Measurements from ENCODE around the gene SP2. TPM values are rescaled to one million over a fixed set of nuclear protein-coding genes. Genes with fewer than 3 reads are reported as not detected.

Gene SP2
- total RNA-seq, 1 donor from 2014 or later, result 18.6 TPM

- no peak overlapping the region for H3K4me3 Mint-ChIP-seq (ENCODE audit: low read depth)
- TF ChIP-seq CTCF (IDR thresholded peaks at IDR 0.05; ENCODE audit: unreplicated experiment), result peak; percentile 96
- peaks cover 13% of the 10 kb centered on the region for H3K4me1 Mint-ChIP-seq (ENCODE audit: low read depth)
- no peaks in the 10 kb centered on the region for H3K27me3 Mint-ChIP-seq
- H3K27ac Mint-ChIP-seq, result no peak overlapping the region
- no peaks in the 10 kb centered on the region for H3K36me3 Mint-ChIP-seq (ENCODE audit: insufficient read depth)
- peak; percentile 89 for DNase-seq (ENCODE audit: low spot score, unreplicated experiment)
- H3K9me3 Mint-ChIP-seq (ENCODE audit: low read depth), result no peaks in the 10 kb centered on the region
Measured at GRCh38 chr17:47889734-47890529, 6.1 kb upstream of the SP2 start.

- TF ChIP-seq CTCF (IDR thresholded peaks at IDR 0.05; ENCODE audit: unreplicated experiment), result no peak
- no peak for DNase-seq (ENCODE audit: low spot score, unreplicated experiment)
- H3K27ac Mint-ChIP-seq, result no peak overlapping the region
- no peaks in the 10 kb centered on the region for H3K36me3 Mint-ChIP-seq (ENCODE audit: insufficient read depth)
- no peaks in the 10 kb centered on the region for H3K27me3 Mint-ChIP-seq
- no peaks in the 10 kb centered on the region for H3K9me3 Mint-ChIP-seq (ENCODE audit: low read depth)
- peaks cover 14% of the 10 kb centered on the region for H3K4me1 Mint-ChIP-seq (ENCODE audit: low read depth)
- H3K4me3 Mint-ChIP-seq (ENCODE audit: low read depth), result no peak overlapping the region
Measured at GRCh38 chr17:47891545-47892088, 4.4 kb upstream of the SP2 start.

- Mint-ChIP-seq H3K27me3 (no peaks in the 10 kb centered on the region), H3K36me3 (ENCODE audit: insufficient read depth) (peaks cover 2% of the 10 kb centered on the region), H3K4me3 (ENCODE audit: low read depth) (peak overlapping the region; percentile 96), H3K27ac (peak overlapping the region; percentile 98), H3K4me1 (ENCODE audit: low read depth) (peaks cover 23% of the 10 kb centered on the region), H3K9me3 (ENCODE audit: low read depth) (no peaks in the 10 kb centered on the region)
- DNase-seq (ENCODE audit: low spot score, unreplicated experiment), result no peak
- no peak for TF ChIP-seq CTCF (IDR thresholded peaks at IDR 0.05; ENCODE audit: unreplicated experiment)
Measured at GRCh38 chr17:47894498-47895346, 1.3 kb upstream of the SP2 start.

GRCh38 chr17:47895347-47895855 lies 635 bp upstream of the SP2 start:
- no peak for DNase-seq (ENCODE audit: low spot score, unreplicated experiment)
- Mint-ChIP-seq H3K27ac (peak overlapping the region; percentile 98), H3K4me3 (ENCODE audit: low read depth) (peak overlapping the region; percentile 96), H3K27me3 (no peaks in the 10 kb centered on the region), H3K9me3 (ENCODE audit: low read depth) (no peaks in the 10 kb centered on the region), H3K4me1 (ENCODE audit: low read depth) (peaks cover 23% of the 10 kb centered on the region), H3K36me3 (ENCODE audit: insufficient read depth) (peaks cover 2% of the 10 kb centered on the region)
- TF ChIP-seq CTCF (IDR thresholded peaks at IDR 0.05; ENCODE audit: unreplicated experiment), result no peak
